Suprapubic skin (tissue), 4 donors: ENCODE data around the gene NTMT1. TPM values are rescaled to one million over a fixed set of nuclear protein-coding genes. Genes with fewer than 3 reads are reported as not detected.
"Not testable (repeated sequence)": the region's sequence is repeated elsewhere in the genome, so short reads cannot be mapped to it uniquely, and the experiment has no call there.

Experiments
- DNase-seq, 2 donors: peaks; one replicate each; pipeline ENCODE4 v3.0.0-alpha.2; 2019; ENCODE audit warnings: low spot score in 2 of 2
- H3K27ac ChIP-seq: fragments of 200-600 bp; sonication (generic); one replicate; pipeline ENCODE4 v1.5.1; 2019
- H3K27me3 ChIP-seq: fragments of 200-600 bp; sonication (generic); one replicate; pipeline ENCODE4 v1.5.1; 2019
- H3K36me3 ChIP-seq: fragments of 200-600 bp; sonication (generic); one replicate; pipeline ENCODE4 v1.5.1; 2019
- H3K4me1 ChIP-seq: fragments of 200-600 bp; sonication (generic); one replicate; pipeline ENCODE4 v1.5.1; 2019
- H3K4me3 ChIP-seq: fragments of 200-600 bp; sonication (generic); one replicate; pipeline ENCODE4 v1.5.1; 2019; ENCODE audit warnings: mild to moderate bottlenecking
- H3K9me3 ChIP-seq: fragments of 200-600 bp; sonication (generic); one replicate; pipeline ENCODE4 v1.5.1; 2019
- CTCF ChIP-seq, 2 donors: fragments of 200-600 bp in 1 of 2; fragments of 450-650 bp in 1 of 2; sonication (generic) in 1 of 2; IDR thresholded peaks; one replicate each; pipeline ENCODE4 v1.5.1; 2016 to 2019; ENCODE audit warnings: antibody characterized with exemption in 2 of 2, mild to moderate bottlenecking in 1 of 2, moderate library complexity in 1 of 2
- EP300 ChIP-seq: sonication (generic); formaldehyde crosslinking; IDR thresholded peaks from one replicate; pipeline ENCODE4 v1.6.1; 2017; ENCODE audit warnings: antibody characterized with exemption
- POLR2A ChIP-seq, 2 donors: fragments of 450-650 bp; IDR thresholded peaks; one replicate each; pipeline ENCODE4 v1.6.1; 2017; ENCODE audit warnings: antibody characterized with exemption in 2 of 2, mild to moderate bottlenecking in 2 of 2, moderate library complexity in 2 of 2
- POLR2AphosphoS5 ChIP-seq, 3 donors: sonication (generic); formaldehyde crosslinking; IDR thresholded peaks; one replicate each; pipeline ENCODE4 v1.6.1; 2017; ENCODE audit warnings: antibody characterized with exemption in 3 of 3
- whole genome bisulfite sequencing: methylation state at CpG from one replicate; pipeline ENCODE4 v1.1.5; 2018; 5-methylcytosine and 5-hydroxymethylcytosine counted together
- total RNA-seq, 4 donors: library from RNA; depleted of rRNA; stranded (reverse); fragments of >200 nt; gene quantifications; one replicate each; pipeline ENCODE4 v1.1.0, GENCODE V29; 2016

The NTMT1 gene
- total RNA-seq, 4 donors from 2014 or later, result 19.4 to 25.0 (median 20.8) TPM

- 83% methylated on average over 12 of the region's 13 CpGs for WGBS
These were observed 7.9 kb downstream of the NTMT1 start for GRCh38 chr9:129633848-129634247.

GRCh38 chr9:129635099-129636065 lies 9.4 kb downstream of the NTMT1 start:
- Histone ChIP-seq H3K9me3 (no peaks in the 10 kb centered on the region), H3K4me1 (peaks cover 37% of the 10 kb centered on the region), H3K27ac (no peak overlapping the region), H3K36me3 (peaks cover 69% of the 10 kb centered on the region), H3K4me3 (no peak overlapping the region), H3K27me3 (no peaks in the 10 kb centered on the region)
- peak in 1 of 2 donors; percentile 62 for DNase-seq
- WGBS, result 86% methylated on average over 13 of the region's 34 CpGs
- TF ChIP-seq EP300 (no peak), POLR2A (IDR thresholded peaks at IDR 0.05) (no peak), POLR2AphosphoS5 (IDR thresholded peaks at IDR 0.05) (no peak), CTCF (IDR thresholded peaks at IDR 0.05) (no peak)

More at GRCh38 chr9:129633848-129634247, 7.9 kb downstream of the NTMT1 start:
- TF ChIP-seq POLR2A (IDR thresholded peaks at IDR 0.05) (no peak), POLR2AphosphoS5 (IDR thresholded peaks at IDR 0.05) (no peak), EP300 (no peak)
- Histone ChIP-seq H3K36me3 (peaks cover 63% of the 10 kb centered on the region), H3K4me3 (no peak overlapping the region), H3K9me3 (no peaks in the 10 kb centered on the region), H3K27me3 (no peaks in the 10 kb centered on the region), H3K27ac (no peak overlapping the region), H3K4me1 (peaks cover 37% of the 10 kb centered on the region)
- DNase-seq, result no peak

GRCh38 chr9:129636343-129636742 lies 10.4 kb downstream of the NTMT1 start:
- H3K4me1 ChIP-seq, result peaks cover 37% of the 10 kb centered on the region
- not testable (repeated sequence) for H3K4me3 ChIP-seq, H3K9me3 ChIP-seq, H3K27me3 ChIP-seq, DNase-seq, H3K27ac ChIP-seq
- 90% methylated on average over 10 of the region's 10 CpGs for WGBS
- H3K36me3 ChIP-seq, result peaks cover 69% of the 10 kb centered on the region

- TF ChIP-seq POLR2AphosphoS5 (IDR thresholded peaks at IDR 0.05) (no peak), CTCF (IDR thresholded peaks at IDR 0.05) (no peak), POLR2A (IDR thresholded peaks at IDR 0.05) (no peak), EP300 (no peak)
- H3K4me1 ChIP-seq, result peaks cover 34% of the 10 kb centered on the region
- DNase-seq, result no peak
- H3K27ac ChIP-seq, result no peak overlapping the region
- peaks cover 69% of the 10 kb centered on the region for H3K36me3 ChIP-seq
- no peaks in the 10 kb centered on the region for H3K27me3 ChIP-seq
- no peak overlapping the region for H3K4me3 ChIP-seq
- H3K9me3 ChIP-seq, result no peaks in the 10 kb centered on the region
- 72% methylated on average over 6 of the region's 9 CpGs for WGBS
These were observed 11.1 kb downstream of the NTMT1 start for GRCh38 chr9:129637102-129637501.

GRCh38 chr9:129637673-129638439 lies 11.9 kb downstream of the NTMT1 start:
- Histone ChIP-seq H3K27ac (no peak overlapping the region), H3K36me3 (peaks cover 66% of the 10 kb centered on the region), H3K4me3 (no peak overlapping the region), H3K4me1 (peaks cover 35% of the 10 kb centered on the region), H3K9me3 (no peaks in the 10 kb centered on the region), H3K27me3 (no peaks in the 10 kb centered on the region)
- 83% methylated on average over 22 of the region's 29 CpGs for WGBS
- DNase-seq, result no peak
- TF ChIP-seq POLR2AphosphoS5 (IDR thresholded peaks at IDR 0.05), result no peak
- TF ChIP-seq EP300, result no peak
- no peak for TF ChIP-seq CTCF (IDR thresholded peaks at IDR 0.05)
- TF ChIP-seq POLR2A (IDR thresholded peaks at IDR 0.05), result no peak
